Liver (tissue), 9 donors: Measurements from ENCODE around the gene ZNF282. TPM values are rescaled to one million over a fixed set of nuclear protein-coding genes. Genes with fewer than 3 reads are reported as not detected.

Experiments used
- DNase-seq: peaks from one replicate; pipeline ENCODE4 v3.0.0-alpha.2; 2017; ENCODE audit warnings: low spot score
- H3K27ac ChIP-seq, 2 donors: one replicate each; pipeline ENCODE4 v1.7.0; 2013; ENCODE audit warnings: inconsistent platforms in 2 of 2, low read length in 2 of 2, control low read depth in 1 of 2, low read depth in 1 of 2, mild to moderate bottlenecking in 1 of 2
- H3K27me3 ChIP-seq, 4 donors: one replicate each; pipeline versions ENCODE4 v1.6.1 to v1.7.0; 2013; ENCODE audit warnings: low read length in 3 of 4, inconsistent platforms in 1 of 4, mild to moderate bottlenecking in 1 of 4, moderate library complexity in 1 of 4; ENCODE audit not compliant: control insufficient read depth in 4 of 4, insufficient read depth in 4 of 4
- H3K36me3 ChIP-seq, 4 donors: one replicate each; pipeline versions ENCODE4 v1.6.1 to v1.7.0; 2013; ENCODE audit warnings: low read length in 3 of 4, mild to moderate bottlenecking in 3 of 4, low read depth in 1 of 4, moderate library complexity in 1 of 4; ENCODE audit not compliant: control insufficient read depth in 4 of 4, insufficient read depth in 3 of 4
- H3K4me1 ChIP-seq, 4 donors: one replicate each; pipeline versions ENCODE4 v1.6.1 to v1.7.0; 2013; ENCODE audit warnings: low read length in 3 of 4, mild to moderate bottlenecking in 3 of 4, moderate library complexity in 1 of 4; ENCODE audit not compliant: control insufficient read depth in 4 of 4, insufficient read depth in 4 of 4
- H3K4me3 ChIP-seq, 3 donors: one replicate each; pipeline versions ENCODE4 v1.6.1 to v1.7.0; 2013; ENCODE audit warnings: low read length in 3 of 3, control low read depth in 1 of 3, low read depth in 1 of 3, mild to moderate bottlenecking in 1 of 3
- H3K9ac ChIP-seq, 2 donors: one replicate each; pipeline ENCODE4 v1.7.0; 2013; ENCODE audit warnings: low read length in 2 of 2, mild to moderate bottlenecking in 2 of 2, moderate library complexity in 2 of 2, control low read depth in 1 of 2, low read depth in 1 of 2
- H3K9me3 ChIP-seq, 4 donors: one replicate each; pipeline versions ENCODE4 v1.6.1 to v1.7.0; 2013; ENCODE audit warnings: low read length in 3 of 4; ENCODE audit not compliant: control insufficient read depth in 4 of 4
- EGR1 ChIP-seq, 2 donors: IDR thresholded peaks; 2 replicates each; pipeline ENCODE4 v1.6.1; 2016 to 2018; ENCODE audit warnings: antibody characterized with exemption in 2 of 2, low read depth in 2 of 2
- FOXA2 ChIP-seq: IDR thresholded peaks from 2 replicates; pipeline ENCODE4 v1.6.1; 2016; ENCODE audit warnings: antibody characterized with exemption
- GABPA ChIP-seq, 2 donors: IDR thresholded peaks in 1 of 2; conservative IDR thresholded peaks in 1 of 2; 2 replicates each; pipeline ENCODE4 v1.6.1; 2016; ENCODE audit warnings: antibody characterized with exemption in 2 of 2, mild to moderate bottlenecking in 1 of 2, moderate library complexity in 1 of 2
- HNF4A ChIP-seq, 2 donors: conservative IDR thresholded peaks; 2 replicates each; pipeline ENCODE4 v1.6.1; 2016; ENCODE audit warnings: antibody characterized with exemption in 2 of 2, mild to moderate bottlenecking in 2 of 2
- HNF4G ChIP-seq: IDR thresholded peaks from 2 replicates; pipeline ENCODE4 v1.6.1; 2016; ENCODE audit warnings: antibody characterized with exemption
- RAD21 ChIP-seq, 2 donors: IDR thresholded peaks; 2 replicates each; pipeline ENCODE4 v1.6.1; 2016; ENCODE audit warnings: antibody characterized with exemption in 2 of 2, mild to moderate bottlenecking in 2 of 2
- RXRA ChIP-seq, 2 donors: IDR thresholded peaks; 2 replicates each; pipeline ENCODE4 v1.6.1; 2017 to 2018; ENCODE audit warnings: antibody characterized with exemption in 2 of 2, mild to moderate bottlenecking in 1 of 2
- SP1 ChIP-seq: IDR thresholded peaks from 2 replicates; pipeline ENCODE4 v1.6.1; 2018; ENCODE audit warnings: antibody characterized with exemption, mild to moderate bottlenecking
- TAF1 ChIP-seq: conservative IDR thresholded peaks from 2 replicates; pipeline ENCODE4 v1.6.1; 2016; ENCODE audit warnings: antibody characterized with exemption, mild to moderate bottlenecking
- WGBS: extraction: QIAGEN DNeasy Blood & Tissue Kit; methylation state at CpG from one replicate; pipeline ENCODE4 v1.1.7; 2013; 5-methylcytosine and 5-hydroxymethylcytosine counted together
- polyA plus RNA-seq, 2 donors: library from polyadenylated mRNA; stranded (reverse) in 1 of 2; unstranded in 1 of 2; fragments of 200-250 nt in 1 of 2; fragments of >200 nt in 1 of 2; fragmentation: Nextera tagmentation in 1 of 2; extraction: Ambion mirVana in 1 of 2; gene quantifications; one replicate each; pipeline versions ENCODE4 v1.2.1 to v1.2.3, GENCODE V29; 2013 to 2015
- total RNA-seq, 2 donors: library from RNA; depleted of rRNA; stranded (reverse); fragments of >200 nt; gene quantifications; one replicate each; pipeline ENCODE4 v1.2.3, GENCODE V29; 2014
- TF ChIP-seq, protein P1 (sequence below): IDR thresholded peaks from 2 replicates; pipeline ENCODE4 v1.6.1; 2016; ENCODE audit warnings: antibody characterized with exemption
- TF ChIP-seq, protein P2 (sequence below): IDR thresholded peaks from 2 replicates; pipeline ENCODE4 v1.6.1; 2016; ENCODE audit warnings: antibody characterized with exemption
- TF ChIP-seq, protein P3 (sequence below): IDR thresholded peaks from 2 replicates; pipeline ENCODE4 v1.6.1; 2016; ENCODE audit warnings: antibody characterized with exemption
- TF ChIP-seq, protein P4 (sequence below): IDR thresholded peaks from 2 replicates; pipeline ENCODE4 v1.6.1; 2016; ENCODE audit warnings: antibody characterized with exemption, mild to moderate bottlenecking
- donor health status: healthy.
- donor health status: healthy.
- donor health status: healthy.
- donor health status: healthy.
- donor health status: healthy.

The ZNF282 gene
- total and polyA plus RNA-seq, 4 donors, result 2.0 to 78.6 (median 13.1) TPM

DNA sequence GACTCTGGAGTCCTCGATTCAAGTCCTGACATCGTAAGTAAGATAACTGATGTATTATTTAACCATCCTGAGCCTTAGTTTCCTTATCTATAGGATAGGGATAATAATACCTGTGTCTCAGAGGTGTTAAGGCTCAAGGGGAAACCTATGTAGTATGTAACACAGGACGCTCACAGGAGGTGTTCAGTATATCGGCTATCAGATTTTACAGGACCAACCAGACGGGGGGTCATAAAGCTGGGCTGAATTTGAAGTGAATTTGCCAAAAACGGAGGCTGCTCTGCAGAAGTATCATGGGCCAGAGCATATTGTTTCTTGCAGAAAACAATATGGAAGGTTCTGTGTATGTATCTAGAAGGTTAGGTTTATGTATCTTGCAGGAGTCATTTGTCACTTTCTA, 11.1 kb upstream of the ZNF282 start:
- TF ChIP-seq, protein P1, sequence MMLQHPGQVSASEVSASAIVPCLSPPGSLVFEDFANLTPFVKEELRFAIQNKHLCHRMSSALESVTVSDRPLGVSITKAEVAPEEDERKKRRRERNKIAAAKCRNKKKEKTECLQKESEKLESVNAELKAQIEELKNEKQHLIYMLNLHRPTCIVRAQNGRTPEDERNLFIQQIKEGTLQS, result no peak
- Histone ChIP-seq H3K36me3 (peaks cover under 1 to 11% (median 9%) of the 10 kb centered on the region in 4 donors), H3K27me3 (no peaks in the 10 kb centered on the region), H3K9ac (no peak overlapping the region), H3K4me3 (no peak overlapping the region), H3K9me3 (no peaks in the 10 kb centered on the region), H3K27ac (no peak overlapping the region), H3K4me1 (no peaks in the 10 kb centered on the region)
- no peak for DNase-seq
- WGBS, result 96% methylated on average over 6 of the region's 6 CpGs

DNA sequence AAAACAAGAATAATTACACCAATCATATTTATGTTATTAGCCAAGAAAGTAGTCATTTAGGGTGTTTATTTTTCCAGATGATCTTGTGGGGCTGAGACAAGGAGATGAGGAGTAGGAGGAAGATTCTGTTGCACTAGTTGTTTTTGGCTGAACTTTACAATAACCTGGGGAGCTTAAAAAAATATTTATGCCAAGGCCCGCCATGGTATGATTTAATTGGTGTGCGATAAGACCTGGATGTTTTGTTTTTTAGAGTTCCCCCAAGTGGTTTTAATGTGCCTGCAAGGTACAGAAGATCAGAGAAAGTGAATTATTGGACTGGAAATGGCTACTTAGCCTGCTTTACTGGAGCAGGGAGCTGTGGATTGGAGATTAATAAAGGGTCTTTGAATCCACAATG, 7.1 kb upstream of the ZNF282 start:
- Histone ChIP-seq H3K27ac (no peak overlapping the region), H3K4me1 (no peaks in the 10 kb centered on the region), H3K36me3 (no peaks in the 10 kb centered on the region), H3K9ac (no peak overlapping the region), H3K27me3 (no peaks in the 10 kb centered on the region), H3K4me3 (no peak overlapping the region), H3K9me3 (no peaks in the 10 kb centered on the region)
- TF ChIP-seq RAD21 (IDR thresholded peaks at IDR 0.05) (no peak), TAF1 (no peak), GABPA (IDR thresholded peaks at IDR 0.05 in 1 of 2, conservative IDR thresholded peaks at IDR 0.05 in 1 of 2) (no peak), EGR1 (IDR thresholded peaks at IDR 0.05; ENCODE audit: low read depth in 2 of 2) (no peak), SP1 (no peak), HNF4A (conservative IDR thresholded peaks at IDR 0.05) (no peak), HNF4G (no peak), FOXA2 (no peak), RXRA (IDR thresholded peaks at IDR 0.05) (no peak)
- TF ChIP-seq, protein P2, sequence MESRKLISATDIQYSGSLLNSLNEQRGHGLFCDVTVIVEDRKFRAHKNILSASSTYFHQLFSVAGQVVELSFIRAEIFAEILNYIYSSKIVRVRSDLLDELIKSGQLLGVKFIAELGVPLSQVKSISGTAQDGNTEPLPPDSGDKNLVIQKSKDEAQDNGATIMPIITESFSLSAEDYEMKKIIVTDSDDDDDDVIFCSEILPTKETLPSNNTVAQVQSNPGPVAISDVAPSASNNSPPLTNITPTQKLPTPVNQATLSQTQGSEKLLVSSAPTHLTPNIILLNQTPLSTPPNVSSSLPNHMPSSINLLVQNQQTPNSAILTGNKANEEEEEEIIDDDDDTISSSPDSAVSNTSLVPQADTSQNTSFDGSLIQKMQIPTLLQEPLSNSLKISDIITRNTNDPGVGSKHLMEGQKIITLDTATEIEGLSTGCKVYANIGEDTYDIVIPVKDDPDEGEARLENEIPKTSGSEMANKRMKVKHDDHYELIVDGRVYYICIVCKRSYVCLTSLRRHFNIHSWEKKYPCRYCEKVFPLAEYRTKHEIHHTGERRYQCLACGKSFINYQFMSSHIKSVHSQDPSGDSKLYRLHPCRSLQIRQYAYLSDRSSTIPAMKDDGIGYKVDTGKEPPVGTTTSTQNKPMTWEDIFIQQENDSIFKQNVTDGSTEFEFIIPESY, result no peak
- TF ChIP-seq, protein P3, sequence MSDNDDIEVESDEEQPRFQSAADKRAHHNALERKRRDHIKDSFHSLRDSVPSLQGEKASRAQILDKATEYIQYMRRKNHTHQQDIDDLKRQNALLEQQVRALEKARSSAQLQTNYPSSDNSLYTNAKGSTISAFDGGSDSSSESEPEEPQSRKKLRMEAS, result no peak
- TF ChIP-seq, protein P4, sequence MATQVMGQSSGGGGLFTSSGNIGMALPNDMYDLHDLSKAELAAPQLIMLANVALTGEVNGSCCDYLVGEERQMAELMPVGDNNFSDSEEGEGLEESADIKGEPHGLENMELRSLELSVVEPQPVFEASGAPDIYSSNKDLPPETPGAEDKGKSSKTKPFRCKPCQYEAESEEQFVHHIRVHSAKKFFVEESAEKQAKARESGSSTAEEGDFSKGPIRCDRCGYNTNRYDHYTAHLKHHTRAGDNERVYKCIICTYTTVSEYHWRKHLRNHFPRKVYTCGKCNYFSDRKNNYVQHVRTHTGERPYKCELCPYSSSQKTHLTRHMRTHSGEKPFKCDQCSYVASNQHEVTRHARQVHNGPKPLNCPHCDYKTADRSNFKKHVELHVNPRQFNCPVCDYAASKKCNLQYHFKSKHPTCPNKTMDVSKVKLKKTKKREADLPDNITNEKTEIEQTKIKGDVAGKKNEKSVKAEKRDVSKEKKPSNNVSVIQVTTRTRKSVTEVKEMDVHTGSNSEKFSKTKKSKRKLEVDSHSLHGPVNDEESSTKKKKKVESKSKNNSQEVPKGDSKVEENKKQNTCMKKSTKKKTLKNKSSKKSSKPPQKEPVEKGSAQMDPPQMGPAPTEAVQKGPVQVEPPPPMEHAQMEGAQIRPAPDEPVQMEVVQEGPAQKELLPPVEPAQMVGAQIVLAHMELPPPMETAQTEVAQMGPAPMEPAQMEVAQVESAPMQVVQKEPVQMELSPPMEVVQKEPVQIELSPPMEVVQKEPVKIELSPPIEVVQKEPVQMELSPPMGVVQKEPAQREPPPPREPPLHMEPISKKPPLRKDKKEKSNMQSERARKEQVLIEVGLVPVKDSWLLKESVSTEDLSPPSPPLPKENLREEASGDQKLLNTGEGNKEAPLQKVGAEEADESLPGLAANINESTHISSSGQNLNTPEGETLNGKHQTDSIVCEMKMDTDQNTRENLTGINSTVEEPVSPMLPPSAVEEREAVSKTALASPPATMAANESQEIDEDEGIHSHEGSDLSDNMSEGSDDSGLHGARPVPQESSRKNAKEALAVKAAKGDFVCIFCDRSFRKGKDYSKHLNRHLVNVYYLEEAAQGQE, result no peak
- WGBS, result 79% methylated on average over 2 of the region's 2 CpGs
- DNase-seq, result no peak
